Upper lobe of left lung (tissue), 4 donors: ENCODE data around the gene DNAJC16.

Source experiments
- CTCF ChIP-seq, 6 experiments: fragments of 450-650 bp in 4 of 6; fragments of 200-600 bp in 2 of 6; sonication (generic) in 2 of 6; IDR thresholded peaks; one replicate each; pipeline ENCODE4 v1.5.1; 2016 to 2019; ENCODE audit warnings: antibody characterized with exemption in 6 of 6
- EP300 ChIP-seq, 4 donors: sonication (generic); formaldehyde crosslinking; IDR thresholded peaks; one replicate each; pipeline ENCODE4 v1.5.1; 2017; ENCODE audit warnings: antibody characterized with exemption in 4 of 4, control low read depth in 2 of 4
- POLR2A ChIP-seq, 4 donors: fragments of 450-650 bp; IDR thresholded peaks; one replicate each; pipeline ENCODE4 v1.5.1; 2016 to 2017; ENCODE audit warnings: antibody characterized with exemption in 4 of 4, mild to moderate bottlenecking in 2 of 4
- POLR2AphosphoS5 ChIP-seq, 2 donors: sonication (generic); formaldehyde crosslinking; IDR thresholded peaks; one replicate each; pipeline ENCODE4 v1.5.1; 2017; ENCODE audit warnings: antibody characterized with exemption in 2 of 2

DNA sequence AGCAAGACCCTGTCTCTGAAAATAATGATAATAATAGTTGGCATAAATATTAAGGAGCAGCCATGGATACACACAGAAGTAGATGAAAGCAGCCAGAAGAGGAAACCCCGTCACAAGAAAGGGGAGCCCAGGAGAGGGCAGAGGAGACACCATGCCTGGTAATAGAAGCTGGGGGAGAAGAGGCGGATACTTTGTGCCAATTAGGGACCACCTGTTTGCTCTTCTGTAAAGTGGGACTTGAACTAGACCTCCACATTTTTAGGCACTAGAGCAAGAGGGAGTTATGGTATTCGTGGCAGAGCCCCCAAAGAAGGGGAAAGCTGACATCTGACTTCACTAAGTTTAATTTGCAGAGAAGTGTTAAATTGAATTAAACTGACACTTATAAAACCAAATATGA, 38.3 kb upstream of the DNAJC16 start:
- no peak for TF ChIP-seq POLR2A (IDR thresholded peaks at IDR 0.05)
- no peak for TF ChIP-seq CTCF (IDR thresholded peaks at IDR 0.05)
- TF ChIP-seq POLR2AphosphoS5 (IDR thresholded peaks at IDR 0.05), result no peak
- no peak for TF ChIP-seq EP300 (IDR thresholded peaks at IDR 0.05)
